CMK (cell line): ENCODE measurements around the gene PHKB.

Experiments
- DNase-seq: peaks from one replicate; pipeline ENCODE4 v3.0.0-alpha.2; 2010; ENCODE audit warnings: low read depth

PHKB gene

GRCh38 chr16:47693226-47693625 lies 232.1 kb downstream of the PHKB start:
- no peak for DNase-seq

- no peak for DNase-seq
Observed at GRCh38 chr16:47694543-47694942, 233.4 kb downstream of the PHKB start.

- no peak for DNase-seq
Observed at GRCh38 chr16:47695756-47696155, 234.6 kb downstream of the PHKB start.

- DNase-seq, result no peak
Observed at GRCh38 chr16:47697826-47698225, 236.7 kb downstream of the PHKB start.

DNA sequence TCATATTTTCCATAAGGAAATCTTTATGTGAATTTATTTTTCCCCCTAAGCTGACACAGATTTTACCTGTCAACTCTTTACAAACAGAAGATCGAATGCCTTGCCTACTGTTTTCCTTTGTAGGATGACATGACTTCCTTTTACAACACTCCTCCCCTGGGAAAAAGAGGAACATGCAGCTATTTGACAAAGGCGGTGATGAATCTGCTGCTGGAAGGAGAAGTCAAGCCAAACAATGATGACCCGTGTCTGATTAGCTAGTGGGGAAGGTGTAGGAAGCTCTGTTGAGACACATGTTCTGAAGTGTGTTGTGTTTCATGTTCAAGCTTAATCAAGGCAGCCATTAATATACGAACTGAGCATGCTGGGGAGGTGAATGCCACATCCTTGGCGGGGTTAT lies 238.0 kb downstream of the PHKB start:
- DNase-seq, result no peak

DNA sequence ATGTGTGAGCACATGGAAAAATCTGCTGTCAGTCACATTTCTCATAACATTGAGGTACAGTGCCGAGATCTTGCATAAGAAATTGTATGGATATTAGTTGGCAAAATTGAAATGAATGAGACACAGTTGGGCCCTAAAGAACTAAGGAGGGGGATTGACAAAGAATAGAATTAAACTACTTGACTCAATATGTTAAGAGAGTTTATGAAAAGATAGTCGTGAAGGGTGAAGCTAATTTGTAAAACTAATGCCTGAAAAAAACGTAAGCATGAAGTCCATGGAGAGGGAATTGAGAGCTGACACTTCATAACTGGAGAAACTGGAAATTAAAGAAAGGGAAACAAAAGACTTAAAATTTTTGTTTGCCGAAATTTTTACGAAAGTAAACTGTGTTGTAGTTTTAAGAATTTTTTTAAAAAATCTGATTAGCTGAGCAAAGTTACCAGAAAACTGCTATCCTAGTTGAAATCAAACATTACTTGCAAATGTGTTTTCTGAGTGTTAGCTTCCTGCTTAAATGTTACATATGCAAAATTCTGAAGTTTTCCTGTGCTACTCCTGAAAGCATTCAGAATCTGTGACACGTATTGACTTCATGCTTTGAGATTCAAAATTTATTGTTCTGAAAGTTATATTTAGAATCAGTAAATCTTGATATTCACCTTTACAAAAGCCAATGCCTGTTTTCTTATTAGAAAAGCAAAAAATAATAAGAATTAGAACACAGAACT lies 239.9 kb downstream of the PHKB start:
- DNase-seq, result no peak

DNA sequence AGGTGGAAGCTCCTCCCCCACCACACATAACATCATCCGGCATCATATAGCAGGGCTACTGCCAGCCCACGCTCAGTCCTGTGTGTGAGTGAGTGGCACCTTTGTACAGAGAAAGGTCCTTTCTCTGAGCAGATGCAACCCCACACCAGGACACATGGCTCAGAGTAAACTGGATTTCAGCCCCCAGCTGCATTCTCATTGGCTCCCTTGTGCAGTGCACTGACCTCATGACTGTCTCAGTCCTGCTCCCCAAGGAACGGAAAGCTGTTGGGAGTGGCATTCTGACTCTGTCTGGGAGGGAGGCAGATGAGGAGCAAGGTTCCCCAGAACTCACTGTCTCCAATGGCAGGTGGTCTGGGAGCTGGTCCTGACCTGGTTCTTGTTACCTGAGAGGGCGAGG lies 244.1 kb downstream of the PHKB start:
- DNase-seq, result no peak

DNA sequence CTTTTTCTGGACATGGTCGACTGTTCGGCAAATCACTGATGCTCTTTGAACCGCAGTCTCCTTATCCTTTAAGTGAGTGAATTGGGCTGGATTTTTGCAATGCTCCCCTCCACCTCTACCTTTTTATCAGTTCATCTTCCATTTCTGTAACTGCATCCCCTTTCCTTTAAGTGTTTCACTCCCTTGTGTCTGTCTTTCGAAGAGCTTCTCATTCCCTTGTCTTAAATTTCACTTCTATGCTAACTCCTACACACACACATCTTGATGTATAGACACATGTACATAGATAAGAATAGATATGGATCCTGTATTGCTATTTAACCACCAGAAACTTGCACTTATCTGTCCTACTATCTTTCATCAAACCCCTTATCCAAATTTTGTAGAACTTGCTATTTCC lies 250.7 kb downstream of the PHKB start:
- no peak for DNase-seq

DNA sequence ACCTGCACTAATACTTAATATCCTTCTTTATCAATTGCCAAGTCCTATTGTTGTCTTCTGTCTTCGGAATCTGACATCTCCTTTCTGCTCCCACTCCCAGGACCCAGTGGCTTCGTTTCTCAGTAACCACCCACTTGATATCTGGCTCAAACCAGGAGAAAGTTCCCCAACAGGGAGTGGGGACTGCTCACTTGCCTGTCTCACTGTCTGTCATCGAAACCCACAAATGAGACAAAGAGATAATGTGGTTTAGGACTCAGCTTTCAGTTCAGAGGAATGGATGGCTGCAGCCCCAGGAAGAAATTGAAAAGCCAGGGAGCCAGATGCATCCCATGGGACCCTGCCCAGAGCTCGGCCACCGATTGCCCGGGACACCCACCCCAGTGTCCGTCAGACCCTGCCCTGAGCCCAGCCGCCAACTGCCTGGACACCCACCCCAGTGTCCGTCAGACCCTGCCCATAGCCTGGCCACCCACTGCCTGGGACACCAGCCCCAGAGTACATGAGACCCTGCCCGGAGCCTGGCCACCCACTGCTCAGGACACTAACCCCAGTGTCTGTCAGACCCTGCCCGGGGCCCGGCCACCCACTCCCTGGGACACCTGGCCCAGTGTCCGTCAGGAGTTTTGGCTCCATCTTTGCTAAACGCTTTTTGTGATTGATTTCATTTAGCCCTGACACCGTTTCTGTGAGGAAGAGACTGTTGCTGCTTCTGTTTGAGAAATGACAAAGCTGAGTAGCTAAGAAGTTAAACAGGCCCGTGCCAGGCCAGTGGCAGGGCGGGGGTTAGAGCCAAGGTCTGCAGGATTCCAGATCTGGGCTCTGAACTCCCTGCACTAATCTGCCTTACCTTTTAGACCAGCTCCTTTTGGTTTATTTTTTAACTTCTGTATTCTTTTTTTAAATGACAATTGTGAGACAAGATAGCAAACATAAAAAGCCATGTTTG lies 251.4 kb downstream of the PHKB start:
- DNase-seq, result no peak

DNA sequence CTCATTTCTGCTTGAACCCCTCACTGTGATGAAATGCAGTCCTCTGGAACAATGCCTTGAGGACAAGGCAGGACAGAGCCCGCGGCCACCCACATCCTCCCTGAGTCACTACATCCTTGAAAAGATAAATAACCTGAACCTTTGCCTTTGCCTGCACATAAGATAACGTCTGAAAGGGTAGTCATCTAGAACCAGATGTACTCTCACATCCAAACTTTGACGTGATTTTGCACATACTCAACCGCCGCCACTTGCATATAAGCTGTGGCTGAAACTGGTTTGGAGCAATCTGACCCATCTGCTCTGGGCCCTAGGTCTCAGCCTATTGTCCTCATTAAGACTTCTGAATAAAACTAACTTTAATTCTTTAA lies 252.1 kb downstream of the PHKB start:
- DNase-seq, result no peak

GRCh38 chr16:47715442-47716083 lies 254.4 kb downstream of the PHKB start:
- no peak for DNase-seq

DNA sequence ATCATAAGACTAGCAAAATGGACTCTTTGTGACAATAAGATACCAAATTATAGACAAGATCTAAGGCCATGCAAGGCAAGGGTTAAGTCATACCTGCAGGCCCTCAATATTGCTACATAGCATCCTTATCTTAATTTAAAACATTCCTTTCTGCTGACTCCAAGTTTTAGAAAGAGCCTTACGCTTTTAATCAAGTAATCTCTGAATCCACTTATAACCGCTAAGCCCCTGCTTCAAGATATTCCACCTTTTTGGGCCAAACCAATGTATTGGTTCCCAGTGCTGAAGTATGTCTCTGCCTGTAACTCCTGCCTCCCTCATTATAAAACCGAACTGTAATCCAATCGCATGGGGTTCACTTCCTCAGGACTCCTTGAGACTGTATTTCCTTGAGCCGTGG lies 255.4 kb downstream of the PHKB start:
- no peak for DNase-seq

GRCh38 chr16:47719713-47720112 lies 258.6 kb downstream of the PHKB start:
- DNase-seq, result no peak

GRCh38 chr16:47721006-47721637 lies 260.0 kb downstream of the PHKB start:
- no peak for DNase-seq

DNA sequence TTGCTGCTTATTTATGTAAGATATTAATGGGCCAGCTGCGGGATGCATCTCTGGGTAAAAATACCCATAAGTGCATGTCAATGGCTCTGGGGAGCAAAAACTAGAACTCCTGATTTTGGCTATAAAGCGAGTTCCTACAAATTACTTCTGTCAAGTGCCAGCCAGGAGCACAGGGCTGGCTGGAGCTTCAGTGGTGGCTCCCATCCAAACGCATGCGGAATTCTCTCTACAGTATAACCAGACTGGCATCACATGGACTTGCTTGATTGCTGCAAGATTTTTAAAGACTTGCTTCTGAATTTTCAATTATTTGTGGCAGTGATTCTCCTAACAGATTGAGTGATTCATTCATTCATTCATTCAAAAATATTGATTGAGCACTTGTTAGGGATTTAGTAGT lies 260.9 kb downstream of the PHKB start:
- no peak for DNase-seq

GRCh38 chr16:47724115-47724785 lies 263.1 kb downstream of the PHKB start:
- no peak for DNase-seq

GRCh38 chr16:47725188-47725695 lies 264.1 kb downstream of the PHKB start:
- no peak for DNase-seq

- DNase-seq, result no peak
Observed at GRCh38 chr16:47726031-47726675, 265.0 kb downstream of the PHKB start.

DNA sequence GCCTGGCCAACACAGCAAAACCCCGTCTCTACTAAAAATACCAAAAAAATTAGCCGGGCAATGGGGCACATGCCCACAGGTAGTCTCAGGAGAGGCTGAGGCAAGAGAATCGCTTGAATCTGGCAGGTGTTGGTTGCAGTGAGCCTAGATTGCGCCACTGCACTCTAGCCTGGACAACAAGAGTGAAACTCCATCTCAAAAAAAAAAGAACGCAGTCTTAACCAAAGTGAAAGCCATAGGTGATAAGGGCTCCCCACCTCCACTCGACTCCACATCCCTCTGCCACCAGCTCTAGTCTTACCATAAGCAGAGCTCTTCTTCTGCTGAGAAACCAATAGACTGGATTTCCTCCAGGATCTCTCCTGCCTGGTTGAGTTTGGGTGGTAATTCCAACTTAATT lies 266.0 kb downstream of the PHKB start:
- DNase-seq, result no peak

- no peak for DNase-seq
Observed at GRCh38 chr16:47728205-47728604, 267.1 kb downstream of the PHKB start.

- no peak for DNase-seq
Observed at GRCh38 chr16:47729701-47730100, 268.6 kb downstream of the PHKB start.
